Measurements from ENCODE around the gene CSTPP1. TPM values are rescaled to one million over a fixed set of nuclear protein-coding genes. Genes with fewer than 3 reads are reported as not detected.

The CSTPP1 gene
- total RNA-seq, 1 experiment from 2014 or later, result 88.3 TPM

GRCh38 chr11:47121056-47121455 lies 184.5 kb downstream of the CSTPP1 start:
- POLR2A ChIA-PET (ENCODE audit: unreplicated experiment), result no interaction called here
- Histone ChIP-seq H3K4me1 (replicated peaks; ENCODE audit: insufficient read depth) (no peaks in the 10 kb centered on the region), H3K9me3 (ENCODE audit: insufficient read depth, low read depth) (no peaks in the 10 kb centered on the region), H3F3A (ENCODE audit: insufficient read depth, low read depth) (no peaks in the 10 kb centered on the region), H3K79me2 (ENCODE audit: low read depth) (no peaks in the 10 kb centered on the region), H3K36me3 (ENCODE audit: low read depth) (no peaks in the 10 kb centered on the region), H3K9me2 (ENCODE audit: insufficient read depth) (no peaks in the 10 kb centered on the region), H2AFZ (no peak overlapping the region), H3K4me3 (no peak overlapping the region), H3K27me3 (ENCODE audit: insufficient read depth, low read depth) (no peaks in the 10 kb centered on the region), H4K20me1 (ENCODE audit: insufficient read depth) (no peaks in the 10 kb centered on the region), H3K4me2 (no peak overlapping the region), H3K27ac (no peak overlapping the region)
- CTCF ChIA-PET, result no interaction called here
- intact Hi-C loops (cut with micrococcal nuclease; ENCODE audit: unreplicated experiment), result no loop called here
- no peak for DNase-seq
- BruUV-seq (replicated peaks), result no TSS peak
- TF ChIP-seq CTCF (conservative IDR thresholded peaks at IDR 0.05) (no peak), EZH2 (IDR thresholded peaks at IDR 0.05; ENCODE audit: low read depth) (no peak)

GRCh38 chr11:47121731-47122130 lies 185.2 kb downstream of the CSTPP1 start:
- BruUV-seq (replicated peaks), result no TSS peak
- Histone ChIP-seq H3K36me3 (ENCODE audit: low read depth) (no peaks in the 10 kb centered on the region), H3K9me2 (ENCODE audit: insufficient read depth) (no peaks in the 10 kb centered on the region), H3F3A (ENCODE audit: insufficient read depth, low read depth) (no peaks in the 10 kb centered on the region), H4K20me1 (ENCODE audit: insufficient read depth) (no peaks in the 10 kb centered on the region), H3K4me2 (no peak overlapping the region), H3K9me3 (ENCODE audit: insufficient read depth, low read depth) (no peaks in the 10 kb centered on the region), H3K4me1 (replicated peaks; ENCODE audit: insufficient read depth) (no peaks in the 10 kb centered on the region), H3K4me3 (no peak overlapping the region), H2AFZ (no peak overlapping the region), H3K27me3 (ENCODE audit: insufficient read depth, low read depth) (no peaks in the 10 kb centered on the region), H3K79me2 (ENCODE audit: low read depth) (no peaks in the 10 kb centered on the region), H3K27ac (no peak overlapping the region)
- TF ChIP-seq EZH2 (IDR thresholded peaks at IDR 0.05; ENCODE audit: low read depth), result no peak
- no peak for TF ChIP-seq CTCF (conservative IDR thresholded peaks at IDR 0.05)
- intact Hi-C loops (cut with micrococcal nuclease; ENCODE audit: unreplicated experiment), result no loop called here
- DNase-seq, result no peak
- ChIA-PET CTCF (no interaction called here), POLR2A (ENCODE audit: unreplicated experiment) (no interaction called here)

GRCh38 chr11:47123094-47123493 lies 186.5 kb downstream of the CSTPP1 start:
- Histone ChIP-seq H3K27me3 (ENCODE audit: insufficient read depth, low read depth) (no peaks in the 10 kb centered on the region), H3K79me2 (ENCODE audit: low read depth) (no peaks in the 10 kb centered on the region), H3K36me3 (ENCODE audit: low read depth) (no peaks in the 10 kb centered on the region), H3K9me3 (ENCODE audit: insufficient read depth, low read depth) (no peaks in the 10 kb centered on the region), H3K4me2 (no peak overlapping the region), H3K4me1 (replicated peaks; ENCODE audit: insufficient read depth) (no peaks in the 10 kb centered on the region), H3F3A (ENCODE audit: insufficient read depth, low read depth) (no peaks in the 10 kb centered on the region), H3K9me2 (ENCODE audit: insufficient read depth) (no peaks in the 10 kb centered on the region), H3K4me3 (no peak overlapping the region), H4K20me1 (ENCODE audit: insufficient read depth) (no peaks in the 10 kb centered on the region), H2AFZ (no peak overlapping the region), H3K27ac (no peak overlapping the region)
- DNase-seq, result no peak
- POLR2A ChIA-PET (ENCODE audit: unreplicated experiment), result no interaction called here
- intact Hi-C loops (cut with micrococcal nuclease; ENCODE audit: unreplicated experiment), result no loop called here
- CTCF ChIA-PET, result no interaction called here
- BruUV-seq (replicated peaks), result no TSS peak
- TF ChIP-seq EZH2 (IDR thresholded peaks at IDR 0.05; ENCODE audit: low read depth), result no peak
- TF ChIP-seq CTCF (conservative IDR thresholded peaks at IDR 0.05), result no peak
